Fibroblast of pulmonary artery (primary cell): ENCODE data around the gene ADCY6.

Experiments
- DNase-seq: peaks from one replicate; pipeline ENCODE4 v3.0.0-alpha.2; 2010; ENCODE audit warnings: low read depth
- H3K4me3 ChIP-seq: replicated peaks from 2 replicates; pipeline ENCODE4 v1.5.1; 2011; ENCODE audit warnings: low read depth, mild to moderate bottlenecking, control low read depth, low read length, moderate library complexity
- TF ChIP-seq, protein P1 (sequence below): IDR thresholded peaks from 2 replicates; pipeline ENCODE4 v1.5.1; 2011; ENCODE audit warnings: mild to moderate bottlenecking, control low read depth, low read length, inconsistent platforms; ENCODE audit errors: missing control alignments

Gene ADCY6

DNA sequence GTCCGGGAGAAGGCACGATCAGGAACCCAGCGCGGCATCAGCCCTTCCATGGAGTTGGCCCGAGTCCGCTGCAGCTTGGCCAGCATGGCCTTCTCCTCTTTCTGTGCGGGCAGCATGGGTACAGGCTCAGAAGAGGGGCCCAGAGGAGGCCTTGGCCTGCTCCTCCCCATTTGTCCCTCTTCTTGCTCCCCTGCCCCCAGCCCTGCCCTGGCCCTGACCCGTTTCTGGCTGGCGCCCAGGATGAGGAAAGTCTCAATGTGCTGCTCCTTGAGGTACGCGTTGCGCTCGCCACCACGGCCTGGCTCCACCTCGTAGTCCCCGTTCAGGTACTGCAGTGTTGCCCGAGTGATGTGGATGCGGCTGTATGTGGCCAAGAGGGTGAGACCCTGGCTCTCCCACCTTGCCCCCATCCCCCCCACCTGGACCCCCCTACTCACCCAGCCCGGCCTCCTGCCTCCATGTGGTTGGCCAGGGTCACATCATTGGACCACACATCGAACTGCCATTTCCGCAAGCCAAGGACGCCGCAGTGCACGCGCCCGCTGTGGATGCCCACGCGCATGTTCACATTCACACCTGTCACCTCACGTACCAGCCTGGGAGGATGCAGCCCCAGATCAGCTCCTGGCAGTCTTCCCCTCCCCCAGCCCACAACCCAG lies 12.8 kb downstream of the ADCY6 start:
- H3K4me3 ChIP-seq = no peak overlapping the region
- DNase-seq = no peak
- TF ChIP-seq, protein P1, sequence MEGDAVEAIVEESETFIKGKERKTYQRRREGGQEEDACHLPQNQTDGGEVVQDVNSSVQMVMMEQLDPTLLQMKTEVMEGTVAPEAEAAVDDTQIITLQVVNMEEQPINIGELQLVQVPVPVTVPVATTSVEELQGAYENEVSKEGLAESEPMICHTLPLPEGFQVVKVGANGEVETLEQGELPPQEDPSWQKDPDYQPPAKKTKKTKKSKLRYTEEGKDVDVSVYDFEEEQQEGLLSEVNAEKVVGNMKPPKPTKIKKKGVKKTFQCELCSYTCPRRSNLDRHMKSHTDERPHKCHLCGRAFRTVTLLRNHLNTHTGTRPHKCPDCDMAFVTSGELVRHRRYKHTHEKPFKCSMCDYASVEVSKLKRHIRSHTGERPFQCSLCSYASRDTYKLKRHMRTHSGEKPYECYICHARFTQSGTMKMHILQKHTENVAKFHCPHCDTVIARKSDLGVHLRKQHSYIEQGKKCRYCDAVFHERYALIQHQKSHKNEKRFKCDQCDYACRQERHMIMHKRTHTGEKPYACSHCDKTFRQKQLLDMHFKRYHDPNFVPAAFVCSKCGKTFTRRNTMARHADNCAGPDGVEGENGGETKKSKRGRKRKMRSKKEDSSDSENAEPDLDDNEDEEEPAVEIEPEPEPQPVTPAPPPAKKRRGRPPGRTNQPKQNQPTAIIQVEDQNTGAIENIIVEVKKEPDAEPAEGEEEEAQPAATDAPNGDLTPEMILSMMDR = no peak

GRCh38 chr12:48775299-48775698 lies 13.6 kb downstream of the ADCY6 start:
- no peak overlapping the region for H3K4me3 ChIP-seq
- TF ChIP-seq, protein P1 = no peak
- no peak for DNase-seq

DNA sequence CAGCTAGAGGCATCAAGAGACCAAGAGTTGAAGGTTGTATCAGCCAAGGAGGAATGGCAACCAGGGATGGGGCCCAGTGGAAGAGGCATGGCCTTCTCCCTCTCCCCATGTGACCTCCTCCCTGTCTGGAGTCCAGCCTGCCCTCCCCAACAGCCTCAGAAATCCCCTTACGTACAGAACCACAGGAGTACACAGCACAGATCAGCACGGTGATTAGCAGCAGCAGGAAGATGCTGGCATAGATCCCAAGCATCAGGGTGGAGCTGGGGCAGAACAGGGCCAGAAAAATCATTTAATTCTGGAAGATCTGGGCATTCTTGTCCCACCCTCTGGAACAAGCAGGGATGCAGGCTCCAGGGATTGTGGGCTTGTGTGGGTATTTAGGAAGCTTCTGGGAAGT lies 14.4 kb downstream of the ADCY6 start:
- TF ChIP-seq, protein P1 = no peak
- no peak for DNase-seq
- no peak overlapping the region for H3K4me3 ChIP-seq

DNA sequence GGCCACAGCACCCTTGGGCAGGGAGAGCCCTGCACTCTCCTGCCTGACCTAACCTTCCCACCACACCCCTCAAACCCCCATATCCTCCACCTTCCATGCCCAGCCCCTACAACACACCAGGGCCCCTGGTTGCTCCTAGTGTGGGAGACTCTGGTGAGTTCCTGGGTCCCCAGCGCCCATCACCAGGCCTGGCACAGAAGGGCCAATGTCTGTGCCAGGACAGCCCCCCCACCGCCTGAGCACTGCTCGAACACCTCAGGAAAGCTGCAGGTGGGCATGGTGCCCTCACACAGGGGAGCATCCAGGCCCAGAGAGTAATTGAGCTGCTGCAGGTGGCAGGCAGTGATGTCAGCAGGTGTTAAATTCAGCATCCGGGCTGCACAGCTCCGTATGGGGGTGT lies 15.2 kb downstream of the ADCY6 start:
- TF ChIP-seq, protein P1 = no peak
- DNase-seq = no peak
- no peak overlapping the region for H3K4me3 ChIP-seq

DNA sequence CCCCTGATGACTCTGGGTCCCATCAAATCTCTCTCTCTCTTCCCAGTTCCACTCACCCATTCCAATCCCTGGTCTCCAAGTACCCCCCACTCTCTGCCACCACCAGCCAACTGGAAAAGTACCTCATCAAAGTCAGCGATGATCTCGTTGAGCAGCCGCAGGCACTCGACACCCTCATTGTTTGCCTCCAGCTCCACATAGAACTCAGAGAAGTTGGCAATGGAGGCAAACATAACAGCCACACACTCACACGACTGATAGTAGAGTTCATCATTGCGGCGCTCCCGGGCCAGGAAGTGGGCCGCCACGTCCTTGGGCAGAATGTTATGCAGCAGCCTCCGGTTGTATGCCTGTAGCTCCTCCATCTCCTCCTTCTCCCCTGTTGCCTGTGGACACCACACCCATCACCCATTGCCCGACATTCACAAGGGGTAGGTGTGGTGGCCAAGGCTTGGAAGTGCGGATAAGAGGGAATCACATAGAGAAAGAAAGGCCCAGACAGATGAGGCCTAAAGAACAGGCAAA lies 17.2 kb downstream of the ADCY6 start:
- DNase-seq = no peak
- no peak overlapping the region for H3K4me3 ChIP-seq
- TF ChIP-seq, protein P1 = no peak

GRCh38 chr12:48770756-48771155 lies 18.1 kb downstream of the ADCY6 start:
- TF ChIP-seq, protein P1 = no peak
- DNase-seq = no peak
- H3K4me3 ChIP-seq = no peak overlapping the region

DNA sequence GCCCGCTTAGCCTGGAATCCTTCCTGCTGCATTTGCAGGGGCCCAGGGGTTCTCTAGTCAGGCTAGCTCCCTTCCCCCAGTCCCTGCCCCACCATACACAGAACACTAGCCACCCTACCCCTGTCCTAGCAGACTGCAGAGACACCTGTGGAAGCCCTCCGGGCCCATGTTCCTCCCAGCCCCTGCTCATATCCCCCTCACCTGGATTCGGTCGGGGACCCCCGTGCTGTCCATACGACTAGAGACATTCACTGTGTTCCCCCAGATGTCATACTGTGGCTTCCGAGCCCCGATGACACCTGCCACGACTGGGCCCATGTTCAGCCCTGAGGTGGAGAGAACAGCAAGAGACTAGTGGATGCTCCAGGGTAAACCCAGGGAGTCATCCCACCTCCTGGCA lies 20.2 kb downstream of the ADCY6 start:
- TF ChIP-seq, protein P1 = no peak
- no peak overlapping the region for H3K4me3 ChIP-seq
- DNase-seq = no peak
